Activated T-cell treated with anti-CD3 and anti-CD28 coated beads for 48 hours (primary cell): ENCODE data around the gene CCNE1.

Experiments used
- DNase-seq: peaks from one replicate; pipeline ENCODE4 v3.0.0-alpha.2; 2020; ENCODE audit warnings: low read depth

CCNE1 gene

GRCh38 chr19:29811125-29812079, at the start of gene CCNE1:
Gene CCNE1, plus strand, starts transcription at chr19:29811991. Its CDS starts 565 bp downstream, at chr19:29812556.
- peak; percentile 97 for DNase-seq

GRCh38 chr19:29763196-29763595, 48.6 kb upstream of the CCNE1 start:
- DNase-seq, result no peak

GRCh38 chr19:29764361-29764760, 47.4 kb upstream of the CCNE1 start:
- DNase-seq, result no peak

- no peak for DNase-seq
Measured at GRCh38 chr19:29766100-29766499, 45.7 kb upstream of the CCNE1 start.

- DNase-seq, result no peak
Measured at GRCh38 chr19:29767039-29767735, 44.6 kb upstream of the CCNE1 start.

GRCh38 chr19:29768166-29768565, 43.6 kb upstream of the CCNE1 start:
- no peak for DNase-seq

GRCh38 chr19:29769997-29770396, 41.8 kb upstream of the CCNE1 start:
- DNase-seq, result no peak

- no peak for DNase-seq
Measured at GRCh38 chr19:29770648-29771047, 41.1 kb upstream of the CCNE1 start.

- DNase-seq, result peak; percentile 16
Measured at GRCh38 chr19:29771708-29772414, 39.9 kb upstream of the CCNE1 start.

GRCh38 chr19:29772696-29773095, 39.1 kb upstream of the CCNE1 start:
- no peak for DNase-seq

- DNase-seq, result no peak
Measured at GRCh38 chr19:29773141-29773540, 38.6 kb upstream of the CCNE1 start.

GRCh38 chr19:29774126-29774525, 37.7 kb upstream of the CCNE1 start:
- DNase-seq, result no peak

- no peak for DNase-seq
Measured at GRCh38 chr19:29777781-29778309, 33.9 kb upstream of the CCNE1 start.

GRCh38 chr19:29779921-29780320, 31.9 kb upstream of the CCNE1 start:
- DNase-seq, result no peak

GRCh38 chr19:29781386-29782259, 30.2 kb upstream of the CCNE1 start:
- no peak for DNase-seq

- no peak for DNase-seq
Measured at GRCh38 chr19:29782260-29782580, 29.6 kb upstream of the CCNE1 start.

GRCh38 chr19:29783627-29784190, 28.1 kb upstream of the CCNE1 start:
- no peak for DNase-seq

- DNase-seq, result no peak
Measured at GRCh38 chr19:29784598-29785223, 27.1 kb upstream of the CCNE1 start.

- DNase-seq, result no peak
Measured at GRCh38 chr19:29785360-29785759, 26.4 kb upstream of the CCNE1 start.

- DNase-seq, result no peak
Measured at GRCh38 chr19:29785955-29786589, 25.7 kb upstream of the CCNE1 start.
